GM12892 (cell line): ENCODE results near the gene SH2D3C.

Experiments used
- POLR2A ChIP-seq: IDR thresholded peaks from 2 replicates; pipeline ENCODE4 v1.6.1; 2011; ENCODE audit warnings: low read depth, low read length, control low read depth
- POLR2AphosphoS5 ChIP-seq: IDR thresholded peaks from 2 replicates; pipeline ENCODE4 v1.6.1; 2011; ENCODE audit warnings: low read depth, low read length, control low read depth

DNA sequence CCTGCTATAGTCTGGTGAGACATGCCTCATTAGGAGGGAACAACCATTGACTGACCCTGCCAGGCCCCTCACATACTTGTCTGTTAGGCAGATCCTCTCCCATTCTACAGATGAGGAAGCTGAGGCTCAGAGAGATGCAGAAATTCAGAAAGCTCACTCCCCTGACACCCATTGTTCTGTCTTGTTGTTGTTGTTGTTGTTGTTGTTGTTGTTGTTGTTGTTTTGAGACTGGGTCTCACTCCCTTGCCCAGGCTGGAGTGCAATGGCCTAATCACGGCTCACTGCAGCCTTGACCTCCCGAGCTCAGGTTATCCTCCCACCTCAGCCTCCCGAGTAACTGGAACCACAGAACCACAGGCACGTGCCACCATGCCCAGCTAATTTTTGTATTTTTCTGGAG, 84.8 kb downstream of the SH2D3C start:
- no peak for TF ChIP-seq POLR2AphosphoS5
- TF ChIP-seq POLR2A, result no peak
